HCT116 (cell line): ENCODE results near the gene B3GNT5. TPM values are rescaled to one million over a fixed set of nuclear protein-coding genes. Genes with fewer than 3 reads are reported as not detected.
A peak's percentile ranks its signal among the peaks of the same experiment; 100 is the strongest.

Experiments used
- ATAC-seq: fragments of 200-7000 bp; cut with Tn5 transposase; 2 replicates; pipeline ENCODE4 v1.9.1; 2020; ENCODE audit warnings: mild to moderate bottlenecking, moderate library complexity
- BruUV-seq: library from RNA; stranded (reverse); fragments of 400-500 nt; replicated peaks from 2 replicates; lab custom pipeline; 2021; lab: Mats Ljungman, UMichigan
- CTCF ChIA-PET: fragments of 300-600 bp; sonication (Branson Sonifier 250); formaldehyde crosslinking; loops from one replicate; lab custom pipeline; 2021; ENCODE audit warnings: antibody characterized with exemption; lab: Charles Lee
- POLR2A ChIA-PET: fragments of 300-600, 350-600 bp; sonication (Branson Sonifier 250); formaldehyde crosslinking; loops from one replicate; lab custom pipeline; 2021; ENCODE audit warnings: antibody characterized with exemption; lab: Charles Lee
- RAD21 ChIA-PET, 2 experiments: fragments of 300-600 bp; sonication (Branson Sonifier 250); formaldehyde crosslinking; loops; one replicate each; lab custom pipeline; 2023; ENCODE audit warnings: low total read pairs in 2 of 2; ENCODE audit not compliant: uncharacterized antibody in 2 of 2, unreplicated experiment in 2 of 2, low non-redundant PET in 1 of 2; lab: Charles Lee
- DNase-seq: peaks from one replicate; pipeline ENCODE4 v3.0.0-alpha.2; 2010; ENCODE audit warnings: low read depth, low spot score
- H2AFZ ChIP-seq: fragments of 200-600 bp; shearing (Covaris generic), sonication (generic); 2 replicates; pipeline ENCODE4 v1.6.1; 2017; ENCODE audit warnings: low read depth, mixed run types, mixed read lengths, antibody characterized with exemption, low read length; ENCODE audit not compliant: poor library complexity, severe bottlenecking
- H3K27ac ChIP-seq: 2 replicates; pipeline ENCODE4 v1.5.1; 2012; ENCODE audit warnings: low read depth, low read length
- H3K27me3 ChIP-seq: fragments of 200-600 bp; sonication (generic); 2 replicates; pipeline ENCODE4 v1.6.1; 2016; ENCODE audit warnings: mixed run types, low read length, mixed read lengths; ENCODE audit not compliant: insufficient read depth
- H3K36me3 ChIP-seq, 2 experiments: fragments of 200-500 bp in 1 of 2; fragments of 200-600 bp in 1 of 2; sonication (Bioruptor generic) in 1 of 2; sonication (generic) in 1 of 2; 2 replicates each; pipeline versions ENCODE4 v1.5.1 to v1.6.1; 2014 to 2016; ENCODE audit warnings: low read length in 2 of 2, inconsistent platforms in 1 of 2, mixed read lengths in 1 of 2, mixed run types in 1 of 2; ENCODE audit not compliant: insufficient read depth in 2 of 2, control insufficient read depth in 1 of 2
- H3K4me1 ChIP-seq, 2 experiments: fragments of 200-600 bp in 1 of 2; sonication (generic) in 1 of 2; 2 replicates each; pipeline versions ENCODE4 v1.5.1 to v1.6.1; 2012 to 2017; ENCODE audit warnings: low read length in 2 of 2, inconsistent platforms in 1 of 2, mild to moderate bottlenecking in 1 of 2, mixed read lengths in 1 of 2, mixed run types in 1 of 2, moderate library complexity in 1 of 2; ENCODE audit not compliant: insufficient read depth in 2 of 2, control insufficient read depth in 1 of 2
- H3K4me2 ChIP-seq: fragments of 200-600 bp; sonication (generic); 2 replicates; pipeline ENCODE4 v1.6.1; 2017; ENCODE audit warnings: mixed run types, low read length, mixed read lengths
- H3K4me3 ChIP-seq, 2 experiments: fragments of 200-600 bp in 1 of 2; sonication (generic) in 1 of 2; replicated peaks in 1 of 2; 2 replicates each; pipeline ENCODE4 v1.5.1; 2011 to 2016; ENCODE audit warnings: low read length in 2 of 2, control low read depth in 1 of 2, low read depth in 1 of 2, mild to moderate bottlenecking in 1 of 2, mixed read lengths in 1 of 2, mixed run types in 1 of 2
- H3K79me2 ChIP-seq: fragments of 200-600 bp; sonication (generic); 2 replicates; pipeline ENCODE4 v1.6.1; 2017; ENCODE audit warnings: mild to moderate bottlenecking, mixed run types, low read length, moderate library complexity, mixed read lengths; ENCODE audit not compliant: insufficient read depth
- H3K9ac ChIP-seq: fragments of 200-600 bp; sonication (generic); 2 replicates; pipeline ENCODE4 v1.6.1; 2016; ENCODE audit warnings: low read length, mixed read lengths
- H3K9me2 ChIP-seq: fragments of 200-600 bp; sonication (generic), shearing (Covaris generic); 2 replicates; pipeline ENCODE4 v1.6.1; 2017; ENCODE audit warnings: mixed run types, mild to moderate bottlenecking, moderate library complexity; ENCODE audit not compliant: insufficient read depth
- H3K9me3 ChIP-seq, 2 experiments: fragments of 200-500 bp in 1 of 2; fragments of 200-600 bp in 1 of 2; sonication (Bioruptor generic) in 1 of 2; sonication (generic) in 1 of 2; 2 replicates each; pipeline ENCODE4 v1.6.1; 2014 to 2017; ENCODE audit warnings: low read length in 2 of 2, mixed read lengths in 2 of 2, inconsistent platforms in 1 of 2, low read depth in 1 of 2, mild to moderate bottlenecking in 1 of 2, mixed run types in 1 of 2, moderate library complexity in 1 of 2; ENCODE audit not compliant: control insufficient read depth in 1 of 2, insufficient read depth in 1 of 2
- H4K20me1 ChIP-seq: fragments of 200-600 bp; sonication (generic), shearing (Covaris generic); 2 replicates; pipeline ENCODE4 v1.6.1; 2017; ENCODE audit warnings: mixed run types, mild to moderate bottlenecking, moderate library complexity; ENCODE audit not compliant: insufficient read depth
- CBX3 ChIP-seq: IDR thresholded peaks from 2 replicates; pipeline ENCODE4 v1.6.1; 2012; ENCODE audit warnings: low read depth
- CEBPB ChIP-seq: IDR thresholded peaks from 2 replicates; pipeline ENCODE4 v1.6.1; 2012; ENCODE audit warnings: low read depth
- EGR1 ChIP-seq: IDR thresholded peaks from 2 replicates; pipeline ENCODE4 v1.6.1; 2012; ENCODE audit warnings: low read depth
- EZH2 ChIP-seq: fragments of 200-600 bp; sonication (generic); IDR thresholded peaks from 2 replicates; pipeline ENCODE4 v1.6.1; 2017; ENCODE audit warnings: antibody characterized with exemption, mixed run types
- EZH2phosphoT487 ChIP-seq: fragments of 200-600 bp; IDR thresholded peaks from 2 replicates; pipeline ENCODE4 v1.6.1; 2018; ENCODE audit warnings: antibody characterized with exemption, borderline replicate concordance
- FOSL1 ChIP-seq: IDR thresholded peaks from 2 replicates; pipeline ENCODE4 v1.6.1; 2012; ENCODE audit warnings: low read depth
- JUND ChIP-seq: IDR thresholded peaks from 2 replicates; pipeline ENCODE4 v1.6.1; 2012
- POLR2A ChIP-seq: IDR thresholded peaks from 2 replicates; pipeline ENCODE4 v1.7.0; 2011; ENCODE audit warnings: borderline replicate concordance; ENCODE audit not compliant: insufficient read depth, insufficient read length; ENCODE audit errors: extremely low read depth
- POLR2AphosphoS5 ChIP-seq: IDR thresholded peaks from 2 replicates; pipeline ENCODE4 v1.6.1; 2011; ENCODE audit warnings: mild to moderate bottlenecking, low read depth, low read length, moderate library complexity
- SIN3A ChIP-seq: IDR thresholded peaks from 2 replicates; pipeline ENCODE4 v1.6.1; 2012; ENCODE audit warnings: low read depth
- SP1 ChIP-seq: IDR thresholded peaks from 2 replicates; pipeline ENCODE4 v1.6.1; 2012; ENCODE audit warnings: low read depth
- SRF ChIP-seq: IDR thresholded peaks from 2 replicates; pipeline ENCODE4 v1.6.1; 2012; ENCODE audit warnings: low read depth
- ZNF274 ChIP-seq: fragments of 200-500 bp; sonication (Bioruptor generic); IDR thresholded peaks from 2 replicates; pipeline ENCODE4 v1.6.1; 2014; ENCODE audit warnings: mild to moderate bottlenecking, low read depth, low read length, inconsistent platforms
- intact Hi-C: fragments of 100-400 bp; cut with micrococcal nuclease; formaldehyde crosslinking; loops from 2 replicates; pipeline ENCODE4 v1.10.0; 2022
- total RNA-seq: library from RNA; stranded (reverse); gene quantifications from one replicate; pipeline ENCODE4 v1.2.1, GENCODE V29; 2021; ENCODE audit not compliant: unreplicated experiment
- TF ChIP-seq, protein P1 (sequence below): IDR thresholded peaks from 2 replicates; pipeline ENCODE4 v1.6.1; 2011; ENCODE audit warnings: mild to moderate bottlenecking, low read length, moderate library complexity; ENCODE audit not compliant: insufficient replicate concordance; ENCODE audit errors: extremely low read depth
- TF ChIP-seq, protein P2 (sequence below): IDR thresholded peaks from 2 replicates; pipeline ENCODE4 v1.6.1; 2012; ENCODE audit warnings: low read depth
- TF ChIP-seq, protein P3 (sequence below): IDR thresholded peaks from 2 replicates; pipeline ENCODE4 v1.6.1; 2012
- TF ChIP-seq, protein P4 (sequence below): IDR thresholded peaks from 2 replicates; pipeline ENCODE4 v1.6.1; 2012

Gene B3GNT5
- total RNA-seq, 1 experiment from 2014 or later = 25.3 TPM

DNA sequence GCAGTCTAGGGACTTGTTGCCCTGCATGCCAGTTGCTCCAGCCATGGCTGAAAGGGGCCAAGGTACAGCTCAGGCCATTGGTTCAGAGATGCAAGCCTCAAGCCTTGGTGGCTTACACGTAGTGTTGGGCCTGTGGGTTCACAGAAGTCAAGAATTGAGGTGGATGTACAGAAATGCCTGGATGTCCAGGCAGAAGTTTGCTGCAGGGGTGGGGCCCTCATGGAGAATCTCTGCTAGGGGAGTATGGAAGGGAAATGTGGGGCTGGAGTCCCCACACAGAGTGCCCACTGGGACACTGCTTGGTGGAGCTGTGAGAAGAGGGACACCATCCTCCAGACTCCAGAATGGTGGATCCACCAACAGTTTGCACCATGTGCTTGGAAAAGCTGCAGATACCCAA is 10.6 kb upstream of the B3GNT5 start:
- Histone ChIP-seq H3K9me3 (peaks cover 6 to 9% of the 10 kb centered on the region in 2 experiments; a peak in 2 of 4 replicates), H3K9ac (no peak overlapping the region), H3K9me2 (no peaks in the 10 kb centered on the region), H3K27me3 (no peaks in the 10 kb centered on the region), H3K79me2 (no peaks in the 10 kb centered on the region), H3K4me2 (no peak overlapping the region), H2AFZ (no peak overlapping the region), H3K27ac (no peak overlapping the region), H3K36me3 (no peaks in the 10 kb centered on the region), H3K4me3 (no peak overlapping the region), H4K20me1 (no peaks in the 10 kb centered on the region), H3K4me1 (no peaks in the 10 kb centered on the region)
- RAD21 ChIA-PET = no interaction called here
- POLR2A ChIA-PET = no interaction called here
- CTCF ChIA-PET = no interaction called here
- intact Hi-C loops = no loop called here
- ATAC-seq (no peak), DNase-seq (no peak)
- TF ChIP-seq SIN3A = no peak
- peak; percentile 38; the same call in 1 of the 2 replicates for TF ChIP-seq CBX3
- no TSS peak for BruUV-seq

DNA sequence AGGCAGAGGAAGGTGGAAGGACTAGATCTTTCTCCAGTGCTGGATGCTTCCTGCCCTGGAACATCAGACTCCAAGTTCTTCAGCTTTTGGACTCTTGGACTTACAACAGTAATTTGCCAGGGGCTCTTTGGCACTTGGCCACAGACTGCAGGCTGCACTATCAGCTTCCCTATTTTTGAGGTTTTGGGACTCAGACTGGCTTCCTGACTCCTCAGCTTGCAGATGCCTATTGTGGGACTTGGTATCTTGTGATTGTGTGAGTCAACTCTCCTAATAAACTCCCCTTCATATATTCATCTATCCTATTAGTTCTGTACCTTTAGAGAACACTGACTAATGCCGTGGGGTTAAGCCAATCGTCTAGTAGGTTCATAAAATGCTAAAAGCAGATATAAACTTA is 8.8 kb upstream of the B3GNT5 start:
- Histone ChIP-seq H3K27ac (no peak overlapping the region), H3K4me2 (no peak overlapping the region), H3K79me2 (no peaks in the 10 kb centered on the region), H3K4me3 (no peak overlapping the region), H2AFZ (no peak overlapping the region), H3K36me3 (no peaks in the 10 kb centered on the region), H3K4me1 (no peaks in the 10 kb centered on the region), H3K27me3 (no peaks in the 10 kb centered on the region), H3K9ac (no peak overlapping the region), H4K20me1 (no peaks in the 10 kb centered on the region), H3K9me3 (peaks cover 6 to 9% of the 10 kb centered on the region in 2 experiments; a peak in 2 of 4 replicates), H3K9me2 (no peaks in the 10 kb centered on the region)
- no peak for DNase-seq
- CTCF ChIA-PET = no interaction called here
- RAD21 ChIA-PET = no interaction called here
- POLR2A ChIA-PET = interaction anchor here (0.7 kb wide), 1 partner anchor 34 kb away, joined by 3 read pairs; no protein-coding TSS in a partner anchor
- ATAC-seq = no peak
- BruUV-seq = no TSS peak
- intact Hi-C loops = no loop called here
- TF ChIP-seq EZH2phosphoT487 (no peak), SIN3A (no peak), POLR2AphosphoS5 (no peak), EGR1 (no peak), EZH2 (no peak), ZNF274 (no peak), CEBPB (no peak), JUND (no peak), POLR2A (no peak), FOSL1 (no peak), SRF (no peak), SP1 (no peak)
- TF ChIP-seq, protein P1, sequence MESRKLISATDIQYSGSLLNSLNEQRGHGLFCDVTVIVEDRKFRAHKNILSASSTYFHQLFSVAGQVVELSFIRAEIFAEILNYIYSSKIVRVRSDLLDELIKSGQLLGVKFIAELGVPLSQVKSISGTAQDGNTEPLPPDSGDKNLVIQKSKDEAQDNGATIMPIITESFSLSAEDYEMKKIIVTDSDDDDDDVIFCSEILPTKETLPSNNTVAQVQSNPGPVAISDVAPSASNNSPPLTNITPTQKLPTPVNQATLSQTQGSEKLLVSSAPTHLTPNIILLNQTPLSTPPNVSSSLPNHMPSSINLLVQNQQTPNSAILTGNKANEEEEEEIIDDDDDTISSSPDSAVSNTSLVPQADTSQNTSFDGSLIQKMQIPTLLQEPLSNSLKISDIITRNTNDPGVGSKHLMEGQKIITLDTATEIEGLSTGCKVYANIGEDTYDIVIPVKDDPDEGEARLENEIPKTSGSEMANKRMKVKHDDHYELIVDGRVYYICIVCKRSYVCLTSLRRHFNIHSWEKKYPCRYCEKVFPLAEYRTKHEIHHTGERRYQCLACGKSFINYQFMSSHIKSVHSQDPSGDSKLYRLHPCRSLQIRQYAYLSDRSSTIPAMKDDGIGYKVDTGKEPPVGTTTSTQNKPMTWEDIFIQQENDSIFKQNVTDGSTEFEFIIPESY = no peak
- TF ChIP-seq, protein P2, sequence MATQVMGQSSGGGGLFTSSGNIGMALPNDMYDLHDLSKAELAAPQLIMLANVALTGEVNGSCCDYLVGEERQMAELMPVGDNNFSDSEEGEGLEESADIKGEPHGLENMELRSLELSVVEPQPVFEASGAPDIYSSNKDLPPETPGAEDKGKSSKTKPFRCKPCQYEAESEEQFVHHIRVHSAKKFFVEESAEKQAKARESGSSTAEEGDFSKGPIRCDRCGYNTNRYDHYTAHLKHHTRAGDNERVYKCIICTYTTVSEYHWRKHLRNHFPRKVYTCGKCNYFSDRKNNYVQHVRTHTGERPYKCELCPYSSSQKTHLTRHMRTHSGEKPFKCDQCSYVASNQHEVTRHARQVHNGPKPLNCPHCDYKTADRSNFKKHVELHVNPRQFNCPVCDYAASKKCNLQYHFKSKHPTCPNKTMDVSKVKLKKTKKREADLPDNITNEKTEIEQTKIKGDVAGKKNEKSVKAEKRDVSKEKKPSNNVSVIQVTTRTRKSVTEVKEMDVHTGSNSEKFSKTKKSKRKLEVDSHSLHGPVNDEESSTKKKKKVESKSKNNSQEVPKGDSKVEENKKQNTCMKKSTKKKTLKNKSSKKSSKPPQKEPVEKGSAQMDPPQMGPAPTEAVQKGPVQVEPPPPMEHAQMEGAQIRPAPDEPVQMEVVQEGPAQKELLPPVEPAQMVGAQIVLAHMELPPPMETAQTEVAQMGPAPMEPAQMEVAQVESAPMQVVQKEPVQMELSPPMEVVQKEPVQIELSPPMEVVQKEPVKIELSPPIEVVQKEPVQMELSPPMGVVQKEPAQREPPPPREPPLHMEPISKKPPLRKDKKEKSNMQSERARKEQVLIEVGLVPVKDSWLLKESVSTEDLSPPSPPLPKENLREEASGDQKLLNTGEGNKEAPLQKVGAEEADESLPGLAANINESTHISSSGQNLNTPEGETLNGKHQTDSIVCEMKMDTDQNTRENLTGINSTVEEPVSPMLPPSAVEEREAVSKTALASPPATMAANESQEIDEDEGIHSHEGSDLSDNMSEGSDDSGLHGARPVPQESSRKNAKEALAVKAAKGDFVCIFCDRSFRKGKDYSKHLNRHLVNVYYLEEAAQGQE = no peak
- TF ChIP-seq, protein P3, sequence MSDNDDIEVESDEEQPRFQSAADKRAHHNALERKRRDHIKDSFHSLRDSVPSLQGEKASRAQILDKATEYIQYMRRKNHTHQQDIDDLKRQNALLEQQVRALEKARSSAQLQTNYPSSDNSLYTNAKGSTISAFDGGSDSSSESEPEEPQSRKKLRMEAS = no peak
- TF ChIP-seq, protein P4, sequence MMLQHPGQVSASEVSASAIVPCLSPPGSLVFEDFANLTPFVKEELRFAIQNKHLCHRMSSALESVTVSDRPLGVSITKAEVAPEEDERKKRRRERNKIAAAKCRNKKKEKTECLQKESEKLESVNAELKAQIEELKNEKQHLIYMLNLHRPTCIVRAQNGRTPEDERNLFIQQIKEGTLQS = no peak
